Neuron (in vitro differentiated cells): ENCODE measurements around the gene ACSBG1.

Experiments used
- H2AFZ ChIP-seq: one replicate; pipeline ENCODE4 v1.6.1; 2013; ENCODE audit warnings: low read depth, mild to moderate bottlenecking, inconsistent platforms, low read length, moderate library complexity
- H3K27me3 ChIP-seq: one replicate; pipeline ENCODE4 v1.6.1; 2013; ENCODE audit warnings: low read length; ENCODE audit not compliant: insufficient read depth
- H3K36me3 ChIP-seq: one replicate; pipeline ENCODE4 v1.6.1; 2013; ENCODE audit warnings: low read length; ENCODE audit not compliant: insufficient read depth
- H3K4me1 ChIP-seq: one replicate; pipeline ENCODE4 v1.6.1; 2013; ENCODE audit warnings: low read length; ENCODE audit not compliant: insufficient read depth
- H3K4me3 ChIP-seq: 2 replicates; pipeline ENCODE4 v1.5.1; 2013; ENCODE audit warnings: mild to moderate bottlenecking, low read length, moderate library complexity
- H3K9me3 ChIP-seq: one replicate; pipeline ENCODE4 v1.6.1; 2013; ENCODE audit warnings: low read length

ACSBG1 gene

GRCh38 chr15:78203346-78204225 is 30.8 kb downstream of the ACSBG1 start:
- Histone ChIP-seq H3K27me3 (peaks cover 5% of the 10 kb centered on the region), H2AFZ (no peak overlapping the region), H3K4me3 (no peak overlapping the region), H3K9me3 (no peaks in the 10 kb centered on the region), H3K36me3 (no peaks in the 10 kb centered on the region), H3K4me1 (peaks cover 6% of the 10 kb centered on the region)

GRCh38 chr15:78201281-78202190 is 32.8 kb downstream of the ACSBG1 start:
- Histone ChIP-seq H3K27me3 (peaks cover 5% of the 10 kb centered on the region), H3K4me1 (peaks cover under 1% of the 10 kb centered on the region), H3K4me3 (no peak overlapping the region), H3K36me3 (no peaks in the 10 kb centered on the region), H3K9me3 (no peaks in the 10 kb centered on the region), H2AFZ (no peak overlapping the region)

GRCh38 chr15:78200276-78200930 is 34.0 kb downstream of the ACSBG1 start:
- no peak overlapping the region for H2AFZ ChIP-seq
- peaks cover 5% of the 10 kb centered on the region for H3K27me3 ChIP-seq
- H3K36me3 ChIP-seq = no peaks in the 10 kb centered on the region
- H3K4me1 ChIP-seq = no peaks in the 10 kb centered on the region
- H3K4me3 ChIP-seq = no peak overlapping the region
- H3K9me3 ChIP-seq = no peaks in the 10 kb centered on the region

GRCh38 chr15:78197632-78198031 is 36.7 kb downstream of the ACSBG1 start:
- no peak overlapping the region for H2AFZ ChIP-seq
- H3K36me3 ChIP-seq = no peaks in the 10 kb centered on the region
- H3K4me1 ChIP-seq = no peaks in the 10 kb centered on the region
- no peaks in the 10 kb centered on the region for H3K9me3 ChIP-seq
- H3K27me3 ChIP-seq = no peaks in the 10 kb centered on the region
- H3K4me3 ChIP-seq = no peak overlapping the region

GRCh38 chr15:78195735-78196201 is 38.6 kb downstream of the ACSBG1 start:
- no peaks in the 10 kb centered on the region for H3K4me1 ChIP-seq

GRCh38 chr15:78194568-78194925 is 39.8 kb downstream of the ACSBG1 start:
- Histone ChIP-seq H3K4me3 (no peak overlapping the region), H3K27me3 (no peaks in the 10 kb centered on the region), H3K36me3 (no peaks in the 10 kb centered on the region), H2AFZ (no peak overlapping the region), H3K9me3 (no peaks in the 10 kb centered on the region), H3K4me1 (no peaks in the 10 kb centered on the region)

More at GRCh38 chr15:78195735-78196201, 38.6 kb downstream of the ACSBG1 start:
- H3K36me3 ChIP-seq = no peaks in the 10 kb centered on the region
- no peaks in the 10 kb centered on the region for H3K9me3 ChIP-seq
- H2AFZ ChIP-seq = no peak overlapping the region
- no peaks in the 10 kb centered on the region for H3K27me3 ChIP-seq
- no peak overlapping the region for H3K4me3 ChIP-seq

- Histone ChIP-seq H3K27me3 (no peaks in the 10 kb centered on the region), H3K4me1 (no peaks in the 10 kb centered on the region), H3K4me3 (no peak overlapping the region), H3K9me3 (no peaks in the 10 kb centered on the region), H2AFZ (no peak overlapping the region), H3K36me3 (no peaks in the 10 kb centered on the region)
Observed at GRCh38 chr15:78193731-78194567, 40.4 kb downstream of the ACSBG1 start.

GRCh38 chr15:78192826-78193594 is 41.4 kb downstream of the ACSBG1 start:
- Histone ChIP-seq H3K4me3 (no peak overlapping the region), H2AFZ (no peak overlapping the region), H3K9me3 (no peaks in the 10 kb centered on the region), H3K4me1 (no peaks in the 10 kb centered on the region), H3K27me3 (no peaks in the 10 kb centered on the region), H3K36me3 (no peaks in the 10 kb centered on the region)

GRCh38 chr15:78182821-78183220 is 51.5 kb downstream of the ACSBG1 start:
- Histone ChIP-seq H3K4me1 (no peaks in the 10 kb centered on the region), H3K36me3 (no peaks in the 10 kb centered on the region), H3K4me3 (no peak overlapping the region), H2AFZ (no peak overlapping the region), H3K27me3 (no peaks in the 10 kb centered on the region), H3K9me3 (no peaks in the 10 kb centered on the region)

GRCh38 chr15:78182336-78182700 is 52.0 kb downstream of the ACSBG1 start:
- H3K4me1 ChIP-seq = no peaks in the 10 kb centered on the region
- no peaks in the 10 kb centered on the region for H3K36me3 ChIP-seq
- no peaks in the 10 kb centered on the region for H3K9me3 ChIP-seq
- no peaks in the 10 kb centered on the region for H3K27me3 ChIP-seq
- no peak overlapping the region for H3K4me3 ChIP-seq
- H2AFZ ChIP-seq = no peak overlapping the region

- H3K4me1 ChIP-seq = no peaks in the 10 kb centered on the region
- no peaks in the 10 kb centered on the region for H3K27me3 ChIP-seq
- H3K9me3 ChIP-seq = no peaks in the 10 kb centered on the region
- H2AFZ ChIP-seq = no peak overlapping the region
- H3K36me3 ChIP-seq = no peaks in the 10 kb centered on the region
- H3K4me3 ChIP-seq = no peak overlapping the region
Observed at GRCh38 chr15:78179906-78180305, 54.5 kb downstream of the ACSBG1 start.
